Tibial artery (tissue), 4 donors: Measurements from ENCODE around the gene ATP2B1.

Source experiments
- DNase-seq, 2 donors: peaks; one replicate each; pipeline ENCODE4 v3.0.0-alpha.2; 2019
- H3K27ac ChIP-seq, 2 donors: fragments of 200-600 bp; sonication (generic) in 1 of 2; 1 replicate in 1 of 2; 2 replicates in 1 of 2; pipeline ENCODE4 v1.5.1; 2018 to 2019; ENCODE audit warnings: mild to moderate bottlenecking in 1 of 2
- H3K27me3 ChIP-seq, 2 donors: fragments of 200-600 bp; sonication (generic) in 1 of 2; one replicate each; pipeline versions ENCODE4 v1.5.1 to v1.6.0; 2016 to 2019
- H3K36me3 ChIP-seq, 3 donors: fragments of 200-600 bp; sonication (generic) in 2 of 3; one replicate each; pipeline ENCODE4 v1.5.1; 2016 to 2019; ENCODE audit warnings: mild to moderate bottlenecking in 2 of 3
- H3K4me1 ChIP-seq, 4 donors: fragments of 200-600 bp; sonication (generic) in 2 of 4; 1 replicate in 3 of 4; 2 replicates in 1 of 4; pipeline ENCODE4 v1.5.1; 2016 to 2019
- H3K4me3 ChIP-seq, 2 donors: fragments of 200-600 bp; sonication (generic) in 1 of 2; 1 replicate in 1 of 2; 2 replicates in 1 of 2; pipeline ENCODE4 v1.5.1; 2018 to 2019; ENCODE audit warnings: mild to moderate bottlenecking in 2 of 2
- H3K9me3 ChIP-seq, 3 donors: fragments of 200-600 bp; sonication (generic) in 1 of 3; one replicate each; pipeline ENCODE4 v1.5.1; 2016 to 2019
- CTCF ChIP-seq, 2 experiments: fragments of 200-600 bp in 1 of 2; fragments of 450-650 bp in 1 of 2; IDR thresholded peaks; one replicate each; pipeline ENCODE4 v1.5.1; 2017 to 2019; ENCODE audit warnings: antibody characterized with exemption in 2 of 2, mild to moderate bottlenecking in 1 of 2, moderate library complexity in 1 of 2
- intact Hi-C: fragments of 100-400 bp; cut with DNase I; formaldehyde crosslinking; loops from one replicate; pipeline ENCODE4 v1.15.0; 2023; ENCODE audit warnings: low total_unique reads

The ATP2B1 gene

GRCh38 chr12:89750389-89751351 is 42.0 kb upstream of the ATP2B1 start:
- H3K36me3 ChIP-seq: no peaks in the 10 kb centered on the region
- no peaks in the 10 kb centered on the region for H3K4me1 ChIP-seq
- no peak overlapping the region for H3K27ac ChIP-seq
- no peak for DNase-seq
- H3K9me3 ChIP-seq: no peaks in the 10 kb centered on the region
- TF ChIP-seq CTCF (IDR thresholded peaks at IDR 0.05): no peak
- no peaks in the 10 kb centered on the region for H3K27me3 ChIP-seq
- no peak overlapping the region for H3K4me3 ChIP-seq
- intact Hi-C loops: no loop called here

- Histone ChIP-seq H3K4me3 (no peak overlapping the region), H3K4me1 (no peaks in the 10 kb centered on the region), H3K36me3 (no peaks in the 10 kb centered on the region), H3K9me3 (no peaks in the 10 kb centered on the region), H3K27ac (no peak overlapping the region), H3K27me3 (no peaks in the 10 kb centered on the region)
- no peak for DNase-seq
- intact Hi-C loops: no loop called here
- TF ChIP-seq CTCF (IDR thresholded peaks at IDR 0.05): no peak
Measured at GRCh38 chr12:89748791-89749190, 40.2 kb upstream of the ATP2B1 start.

GRCh38 chr12:89745286-89745685 is 36.6 kb upstream of the ATP2B1 start:
- Histone ChIP-seq H3K36me3 (no peaks in the 10 kb centered on the region), H3K27me3 (no peaks in the 10 kb centered on the region), H3K4me1 (no peaks in the 10 kb centered on the region), H3K9me3 (peaks cover 0 to 13% (median 4%) of the 10 kb centered on the region in 3 donors), H3K27ac (no peak overlapping the region), H3K4me3 (no peak overlapping the region)
- no peak for TF ChIP-seq CTCF (IDR thresholded peaks at IDR 0.05)
- no peak for DNase-seq
- intact Hi-C loops: no loop called here

- H3K4me3 ChIP-seq: no peak overlapping the region
- intact Hi-C loops: no loop called here
- H3K27ac ChIP-seq: no peak overlapping the region
- DNase-seq: no peak
- H3K27me3 ChIP-seq: no peaks in the 10 kb centered on the region
- H3K4me1 ChIP-seq: no peaks in the 10 kb centered on the region
- no peak for TF ChIP-seq CTCF (IDR thresholded peaks at IDR 0.05)
- H3K36me3 ChIP-seq: no peaks in the 10 kb centered on the region
- peaks cover 0 to 23% (median 4%) of the 10 kb centered on the region in 3 donors for H3K9me3 ChIP-seq
Measured at GRCh38 chr12:89742337-89743022, 33.8 kb upstream of the ATP2B1 start.

GRCh38 chr12:89740943-89741342 is 32.3 kb upstream of the ATP2B1 start:
- intact Hi-C loops: no loop called here
- DNase-seq: no peak
- TF ChIP-seq CTCF (IDR thresholded peaks at IDR 0.05): no peak
- no peaks in the 10 kb centered on the region for H3K4me1 ChIP-seq
- H3K36me3 ChIP-seq: no peaks in the 10 kb centered on the region
- H3K27me3 ChIP-seq: no peaks in the 10 kb centered on the region
- H3K27ac ChIP-seq: no peak overlapping the region
- H3K9me3 ChIP-seq: peaks cover 0 to 23% (median 4%) of the 10 kb centered on the region in 3 donors
- no peak overlapping the region for H3K4me3 ChIP-seq
